Measurements from ENCODE around the gene KRT86. TPM values are rescaled to one million over a fixed set of nuclear protein-coding genes. Genes with fewer than 3 reads are reported as not detected.

The KRT86 gene
- total RNA-seq, 2 experiments from 2014 or later = not detected

DNA sequence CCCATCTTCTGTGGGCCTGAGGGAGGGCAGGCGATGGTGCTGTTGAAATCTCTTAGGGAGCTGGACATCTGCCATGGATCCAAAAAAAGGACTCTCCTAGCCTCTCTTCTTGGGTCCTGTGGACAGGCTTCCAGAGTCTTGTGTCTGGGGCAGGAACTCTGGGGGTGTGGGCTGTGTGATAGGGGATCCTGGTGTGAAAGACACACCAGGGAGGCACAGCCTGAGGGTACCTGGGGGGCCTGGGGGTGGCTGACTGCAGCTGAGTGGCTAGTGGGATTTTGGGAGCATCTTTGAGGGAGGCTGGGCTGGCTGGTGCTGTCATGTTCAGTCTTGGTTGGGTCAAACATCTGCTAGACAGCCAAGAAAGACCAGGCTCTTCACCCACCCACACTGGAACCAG is 48.6 kb downstream of the KRT86 start:
- POLR2A ChIA-PET = no interaction called here
- CTCF ChIA-PET = no interaction called here

- ChIA-PET POLR2A (no interaction called here), CTCF (interaction anchor here (1.8 kb wide), 1 partner anchor 45 kb away, joined by 5 read pairs; no protein-coding TSS in a partner anchor)
Measured at GRCh38 chr12:52323416-52324152, 49.1 kb downstream of the KRT86 start.

DNA sequence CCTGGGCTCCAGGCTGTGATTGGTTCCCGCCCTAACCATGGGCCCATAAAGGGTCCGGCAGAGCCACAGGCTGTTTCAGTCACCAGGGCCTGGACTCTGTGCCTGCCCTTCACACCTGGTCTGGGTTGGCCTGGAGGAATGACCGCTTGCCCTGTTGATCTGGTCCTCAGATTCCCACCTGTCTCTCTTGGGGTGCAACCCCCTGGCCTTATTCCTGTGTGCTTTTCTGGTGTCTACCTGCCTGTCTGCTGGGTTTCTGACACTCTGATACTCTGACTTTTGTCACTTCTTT is 49.7 kb downstream of the KRT86 start:
- ChIA-PET POLR2A (no interaction called here), CTCF (interaction anchor here (1.8 kb wide), 1 partner anchor 45 kb away, joined by 5 read pairs; no protein-coding TSS in a partner anchor)

GRCh38 chr12:52327052-52327829 is 52.8 kb downstream of the KRT86 start:
- POLR2A ChIA-PET = no interaction called here
- CTCF ChIA-PET = interaction anchor here (0.8 to 1.8 kb wide), 14 partner anchors 11 to 552 kb away, joined by 3 to 10 read pairs (median 3); no protein-coding TSS in a partner anchor

- ChIA-PET POLR2A (interaction anchor here (0.6 kb wide), 1 partner anchor 1621 kb away, joined by 3 read pairs; no protein-coding TSS in a partner anchor), CTCF (interaction anchor here (0.8 to 1.8 kb wide), 14 partner anchors 12 to 552 kb away, joined by 3 to 10 read pairs (median 3); no protein-coding TSS in a partner anchor)
Measured at GRCh38 chr12:52327830-52328500, 53.5 kb downstream of the KRT86 start.

DNA sequence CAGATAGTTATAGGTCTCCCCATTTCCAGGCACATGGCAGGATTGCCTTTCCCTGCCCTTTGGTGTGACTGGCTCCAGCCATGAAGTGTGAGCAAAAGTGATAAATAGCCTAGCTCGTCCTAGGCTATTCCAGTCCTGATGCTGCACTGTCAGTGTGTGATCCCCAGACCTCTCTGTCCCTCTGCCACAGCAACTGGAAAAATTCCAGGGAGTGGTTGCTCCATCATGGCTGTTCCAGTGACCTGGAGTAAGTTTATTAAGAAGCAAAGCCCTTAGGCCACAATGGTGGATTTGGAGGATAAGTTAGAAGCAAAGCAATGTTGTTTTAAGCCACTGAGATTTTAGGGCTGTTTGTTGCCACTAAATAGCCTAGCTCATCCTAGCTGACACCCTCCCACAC is 56.6 kb downstream of the KRT86 start:
- CTCF ChIA-PET = interaction anchor here (0.8 kb wide), 1 partner anchor 174 kb away, joined by 3 read pairs; no protein-coding TSS in a partner anchor

GRCh38 chr12:52331833-52332232 is 57.4 kb downstream of the KRT86 start:
- POLR2A ChIA-PET = no interaction called here
- CTCF ChIA-PET = no interaction called here

More for the DNA sequence above, 56.6 kb downstream of the KRT86 start:
- POLR2A ChIA-PET = no interaction called here

DNA sequence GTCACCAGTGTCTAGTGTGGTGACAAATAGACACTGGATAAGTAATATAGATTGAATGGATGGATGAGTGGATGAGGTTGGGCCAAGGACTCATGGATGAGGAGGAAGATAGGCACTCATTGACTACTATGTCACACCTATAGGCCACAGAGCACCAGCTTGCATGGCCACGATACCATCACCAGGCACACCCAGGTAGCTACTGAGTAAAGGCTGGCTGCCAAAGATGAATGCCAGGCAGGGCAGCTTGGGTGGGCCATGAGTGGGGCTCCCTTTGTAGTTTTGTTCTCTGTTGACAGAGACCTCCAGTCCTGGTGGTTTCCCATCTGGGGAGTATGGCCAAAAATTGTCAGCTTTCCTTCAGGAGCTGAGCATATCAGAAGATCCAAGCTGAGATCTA is 57.9 kb downstream of the KRT86 start:
- POLR2A ChIA-PET = no interaction called here
- CTCF ChIA-PET = interaction anchor here (0.8 kb wide), 1 partner anchor 24 kb away, joined by 3 read pairs; no protein-coding TSS in a partner anchor

- POLR2A ChIA-PET = interaction anchor here (0.7 kb wide), 1 partner anchor 43 kb away, joined by 3 read pairs; no protein-coding TSS in a partner anchor
- CTCF ChIA-PET = interaction anchor here (0.8 kb wide), 1 partner anchor 25 kb away, joined by 3 read pairs; no protein-coding TSS in a partner anchor
Measured at GRCh38 chr12:52333321-52333720, 58.9 kb downstream of the KRT86 start.

DNA sequence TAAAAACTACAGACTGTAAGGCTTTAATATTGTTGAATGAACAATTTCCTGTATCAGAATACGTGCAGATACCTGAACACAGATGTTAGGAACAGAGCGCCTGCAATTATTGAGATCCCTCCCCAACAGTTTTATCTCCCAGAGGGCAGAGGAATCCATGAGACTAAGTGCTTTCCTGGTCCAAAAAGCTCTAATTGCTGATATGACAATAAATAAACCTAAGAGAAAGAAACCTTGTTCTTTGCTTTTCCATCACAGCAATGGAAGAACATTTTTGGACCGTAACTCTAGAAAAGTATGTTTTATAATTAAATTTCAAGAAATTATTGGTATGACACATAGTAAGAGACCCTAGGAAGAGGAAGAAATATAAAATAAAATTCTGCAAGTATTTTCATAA is 59.7 kb downstream of the KRT86 start:
- POLR2A ChIA-PET = no interaction called here
- CTCF ChIA-PET = no interaction called here

GRCh38 chr12:52335598-52336262 is 61.3 kb downstream of the KRT86 start:
- POLR2A ChIA-PET = interaction anchor here (0.5 kb wide), 1 partner anchor 1443 kb away, joined by 4 read pairs; no protein-coding TSS in a partner anchor
- CTCF ChIA-PET = no interaction called here

GRCh38 chr12:52336641-52337040 is 62.2 kb downstream of the KRT86 start:
- ChIA-PET POLR2A (no interaction called here), CTCF (no interaction called here)

DNA sequence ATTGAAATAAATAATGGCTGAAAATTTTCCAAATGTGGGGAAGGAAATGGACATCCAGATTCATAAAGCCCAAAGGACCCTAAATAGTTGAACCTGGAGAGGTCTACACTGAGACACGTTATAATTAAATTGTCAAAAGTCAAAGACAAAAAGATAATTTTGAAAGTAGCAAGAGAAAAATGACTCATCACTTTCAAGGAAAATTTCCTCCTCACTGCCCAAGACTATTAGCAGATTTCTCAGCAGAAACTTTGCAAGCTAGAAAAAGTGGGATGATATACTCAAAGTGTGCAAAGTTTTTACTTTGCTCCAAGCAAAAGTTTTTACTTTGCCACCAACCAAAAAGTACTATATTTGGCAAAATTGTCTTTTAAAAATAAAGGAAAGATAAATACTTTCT is 62.6 kb downstream of the KRT86 start:
- ChIA-PET CTCF (no interaction called here), POLR2A (no interaction called here)

DNA sequence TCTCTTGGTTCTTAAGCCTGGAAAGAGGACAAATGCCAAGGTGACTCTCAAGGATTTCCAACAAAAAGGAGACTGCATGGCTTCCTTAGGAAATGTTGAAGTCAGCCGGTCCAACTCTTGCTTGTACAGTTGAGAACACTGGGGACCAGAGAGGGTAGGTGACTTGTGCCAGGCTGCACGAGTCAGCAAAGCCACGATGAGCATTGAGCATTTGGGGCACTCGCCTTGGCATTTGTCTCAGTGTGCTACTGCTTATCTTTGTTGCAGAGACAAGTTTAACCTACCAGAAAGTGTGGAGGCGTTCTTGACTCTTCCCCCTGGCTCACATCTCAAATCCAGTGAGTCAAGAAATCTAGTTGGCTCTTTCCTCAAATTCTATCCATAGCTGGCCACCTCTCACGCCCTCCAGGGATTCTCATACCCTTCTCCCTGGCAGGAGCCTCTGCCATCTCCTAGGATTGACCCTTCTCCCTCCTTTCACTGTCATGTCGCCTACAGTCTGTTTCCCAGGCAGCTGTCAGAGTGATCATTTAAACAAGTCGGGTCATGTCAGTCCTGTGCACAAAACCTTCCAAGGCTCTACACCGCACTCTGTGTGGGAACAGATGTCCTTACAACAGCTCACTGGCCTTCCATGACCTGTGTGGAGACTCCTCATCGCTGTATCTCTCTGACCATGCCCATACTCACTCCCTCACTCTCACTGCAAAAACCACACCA is 64.0 kb downstream of the KRT86 start:
- CTCF ChIA-PET = no interaction called here

GRCh38 chr12:52341066-52341580 is 66.7 kb downstream of the KRT86 start:
- CTCF ChIA-PET = interaction anchor here (1.5 kb wide), 1 partner anchor 14 kb away, joined by 3 read pairs; no protein-coding TSS in a partner anchor
- POLR2A ChIA-PET = no interaction called here

More for the DNA sequence above, 64.0 kb downstream of the KRT86 start:
- POLR2A ChIA-PET = no interaction called here

DNA sequence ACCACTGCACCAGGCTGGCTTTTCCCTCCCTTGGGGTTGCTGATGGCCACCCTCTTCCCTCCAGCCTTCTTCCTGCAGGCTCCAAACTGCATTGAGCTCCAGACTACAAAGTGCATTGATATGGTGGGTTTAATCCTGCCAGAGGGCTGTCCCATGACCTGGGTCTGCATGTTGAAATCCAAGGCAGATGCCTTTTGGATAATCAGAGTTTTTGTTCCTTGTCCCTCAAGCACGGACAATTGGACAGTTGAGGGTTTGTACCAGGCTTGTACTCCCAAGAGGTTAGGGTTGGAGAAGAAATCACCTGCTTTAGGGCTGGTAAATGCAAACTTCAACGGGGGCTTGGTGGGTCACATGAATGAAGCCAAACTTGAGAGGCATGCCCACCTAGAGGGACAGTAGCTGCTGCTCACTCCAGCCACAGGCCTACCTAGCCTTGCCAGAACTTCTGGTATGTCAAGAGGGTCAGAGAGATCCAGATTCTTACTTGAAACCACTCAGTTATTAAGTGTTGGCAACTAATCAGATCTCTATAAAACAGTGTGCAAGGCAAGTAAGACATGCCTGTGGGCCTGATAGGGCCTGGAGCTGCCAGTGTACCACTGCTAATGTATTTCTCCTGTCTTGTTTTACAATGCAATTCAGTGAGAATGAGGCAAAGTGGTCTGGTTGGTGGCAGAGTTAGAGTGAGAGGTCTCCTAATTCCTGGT is 68.5 kb downstream of the KRT86 start:
- ChIA-PET CTCF (no interaction called here), POLR2A (no interaction called here)

- CTCF ChIA-PET = no interaction called here
- POLR2A ChIA-PET = no interaction called here
Measured at GRCh38 chr12:52343550-52343949, 69.1 kb downstream of the KRT86 start.

- ChIA-PET CTCF (no interaction called here), POLR2A (no interaction called here)
Measured at GRCh38 chr12:52344111-52344510, 69.7 kb downstream of the KRT86 start.

All from activated CD8-positive, alpha-beta memory T cell treated with anti-CD3 and anti-CD28 coated beads for 36 hours (primary cell).